Aorta (tissue), 5 donors: Measurements from ENCODE around the gene FANCC. TPM values are rescaled to one million over a fixed set of nuclear protein-coding genes. Genes with fewer than 3 reads are reported as not detected.
A peak's percentile ranks its signal among the peaks of the same experiment; 100 is the strongest.

Source experiments
- ATAC-seq: fragments of 200-7000 bp; cut with Tn5 transposase; one replicate; pipeline ENCODE4 v1.9.1; 2022; ENCODE audit warnings: moderate library complexity; ENCODE audit not compliant: low FRiP score
- DNase-seq, 2 donors: peaks; one replicate each; pipeline ENCODE4 v3.0.0-alpha.2; 2020
- H3K27ac ChIP-seq, 2 donors: one replicate each; pipeline ENCODE4 v1.5.1; 2013; ENCODE audit warnings: low read length in 2 of 2, mild to moderate bottlenecking in 2 of 2, moderate library complexity in 2 of 2, control low read depth in 1 of 2, inconsistent platforms in 1 of 2, low read depth in 1 of 2
- H3K27me3 ChIP-seq, 2 donors: one replicate each; pipeline ENCODE4 v1.6.1; 2013; ENCODE audit warnings: control low read depth in 1 of 2, low read length in 1 of 2, mild to moderate bottlenecking in 1 of 2, moderate library complexity in 1 of 2; ENCODE audit not compliant: insufficient read depth in 2 of 2, control insufficient read depth in 1 of 2
- H3K36me3 ChIP-seq, 2 donors: one replicate each; pipeline ENCODE4 v1.6.1; 2013; ENCODE audit warnings: control low read depth in 1 of 2, low read length in 1 of 2, mild to moderate bottlenecking in 1 of 2; ENCODE audit not compliant: insufficient read depth in 2 of 2, control insufficient read depth in 1 of 2
- H3K4me1 ChIP-seq, 2 donors: one replicate each; pipeline ENCODE4 v1.6.1; 2013; ENCODE audit warnings: low read length in 2 of 2, control low read depth in 1 of 2, mild to moderate bottlenecking in 1 of 2, moderate library complexity in 1 of 2; ENCODE audit not compliant: insufficient read depth in 2 of 2, control insufficient read depth in 1 of 2
- H3K4me3 ChIP-seq, 2 donors: one replicate each; pipeline ENCODE4 v1.5.1; 2013; ENCODE audit warnings: low read length in 2 of 2, control low read depth in 1 of 2, mild to moderate bottlenecking in 1 of 2
- H3K9me3 ChIP-seq: one replicate; pipeline ENCODE4 v1.6.1; 2013; ENCODE audit warnings: mild to moderate bottlenecking, low read length; ENCODE audit not compliant: control insufficient read depth
- WGBS, 2 donors: extraction: QIAGEN DNeasy Blood & Tissue Kit; methylation state at CpG; one replicate each; pipeline ENCODE4 v1.1.7; 2013; 5-methylcytosine and 5-hydroxymethylcytosine counted together
- intact Hi-C, 2 donors: fragments of 100-400 bp; cut with DNase I; formaldehyde crosslinking; loops; one replicate each; pipeline versions ENCODE4 v1.14.2 to v1.15.0; 2022
- polyA plus RNA-seq, 2 donors: library from polyadenylated mRNA; stranded (reverse); fragments of 200-250 nt; gene quantifications; one replicate each; pipeline ENCODE4 v1.2.3, GENCODE V29; 2013
- total RNA-seq, 2 donors: library from RNA; stranded (reverse); fragmentation: NEBNext Ultra II Directional; extraction: Animal tissue kit (Norgen Biotek cat#: 25700); gene quantifications; one replicate each; pipeline ENCODE4 v1.2.1, GENCODE V29; 2021
- donor health status: healthy with polysubstance abuse.
- donor health status: Bipolar disorder and iron deficiency.
- donor health status: DM: no; HTN: no; CAD: no.
- donor health status: DM: no; HTN: no; CAD: no.
- donor health status: DM: yes; HTN: yes; CAD: no.

FANCC gene
- total and polyA plus RNA-seq, 4 donors: 1.5 to 10.9 (median 5.8) TPM

DNA sequence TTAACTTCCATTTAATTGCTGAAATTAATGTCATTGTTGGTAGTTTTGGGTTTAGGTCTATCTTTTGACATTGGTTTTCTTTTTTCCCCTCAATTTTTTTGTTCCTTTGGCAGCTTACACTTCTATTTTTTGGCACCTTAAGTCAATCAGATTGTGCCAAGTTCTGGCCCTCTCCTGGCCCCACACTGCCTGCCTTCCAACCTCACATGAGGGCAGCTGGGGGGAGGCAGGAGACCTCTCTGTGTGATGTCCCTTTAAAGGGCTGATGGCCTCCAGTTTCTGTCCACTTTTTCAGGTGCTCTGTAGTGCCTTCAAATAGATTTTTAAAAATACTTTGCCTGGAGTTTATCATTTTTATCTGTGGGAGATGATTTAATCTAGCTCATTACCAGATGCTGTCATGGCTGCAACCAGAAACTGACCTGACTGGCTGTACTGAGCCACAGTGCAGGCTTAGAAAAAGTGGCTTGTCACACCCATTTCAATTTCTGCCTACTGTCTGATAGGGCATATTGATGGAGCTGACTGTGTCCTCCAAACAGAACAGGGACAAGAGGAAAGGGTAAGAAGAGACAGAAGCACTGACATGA lies 196.6 kb downstream of the FANCC start:
- intact Hi-C loops: loop anchor here in 1 of 2 donors (5.0 kb wide), 1 partner anchor 349 kb away; no protein-coding TSS in a partner anchor
- ATAC-seq: no peak
- Histone ChIP-seq H3K27ac (peak overlapping the region in 1 of 2 donors; percentile 50), H3K9me3 (no peaks in the 10 kb centered on the region), H3K4me3 (no peak overlapping the region), H3K36me3 (no peaks in the 10 kb centered on the region), H3K27me3 (no peaks in the 10 kb centered on the region), H3K4me1 (peaks cover 0 to 6% of the 10 kb centered on the region in 2 donors)
- DNase-seq: no peak

DNA sequence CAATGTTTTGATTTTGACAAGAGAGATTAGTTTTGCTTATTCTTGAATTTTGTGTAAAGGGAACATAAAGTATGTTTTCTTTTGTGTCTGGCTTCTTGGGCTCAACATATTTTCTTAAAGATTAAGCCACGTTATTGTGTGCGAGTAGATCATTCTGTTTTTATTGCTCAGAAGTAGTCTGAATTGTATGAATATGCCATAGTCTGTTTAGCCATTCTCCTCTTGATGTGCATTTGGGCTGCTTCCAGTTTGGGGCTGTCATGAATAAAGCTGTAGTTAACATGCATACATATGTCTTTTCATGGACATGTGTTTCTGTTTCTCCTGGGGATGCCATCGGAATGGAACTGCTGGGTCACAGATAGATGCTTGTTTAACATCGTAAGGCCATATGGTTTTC lies 198.9 kb downstream of the FANCC start:
- ATAC-seq: no peak

DNA sequence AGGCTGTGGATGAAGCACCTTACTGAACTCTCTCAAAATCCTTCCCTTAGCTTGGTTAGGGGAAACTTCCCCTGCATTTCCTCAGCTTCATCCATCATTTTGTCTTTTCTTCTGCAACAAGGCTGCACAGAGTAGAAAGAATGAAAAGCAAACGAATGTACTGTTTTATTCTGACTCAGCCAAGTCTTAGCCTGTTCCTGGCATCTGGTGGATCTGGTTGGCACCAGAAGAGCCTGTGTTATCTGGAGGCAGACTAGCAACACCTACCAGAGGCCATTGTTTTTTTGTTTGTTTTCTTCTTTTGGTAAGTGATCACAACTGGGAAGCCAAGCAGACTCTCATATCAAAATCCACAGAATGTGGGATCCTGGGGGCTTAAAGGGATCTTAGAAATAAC lies 200.7 kb downstream of the FANCC start:
- Histone ChIP-seq H3K4me1 (peaks cover 0 to 8% of the 10 kb centered on the region in 2 donors), H3K9me3 (no peaks in the 10 kb centered on the region), H3K36me3 (peaks cover 0 to 3% of the 10 kb centered on the region in 2 donors), H3K27me3 (no peaks in the 10 kb centered on the region), H3K4me3 (no peak overlapping the region), H3K27ac (peak overlapping the region; percentile 90 to 96)
- WGBS, 2 donors: 0 to 3% methylated on average over 1 of the region's 1 CpG
- peak in 1 of 2 donors; percentile 35 for DNase-seq
- intact Hi-C loops: no loop called here
- ATAC-seq: peak; percentile 45

More for the DNA sequence above, 198.9 kb downstream of the FANCC start:
- 6 to 11% methylated on average over 4 of the region's 4 CpGs for WGBS, 2 donors
- DNase-seq: no peak
- Histone ChIP-seq H3K9me3 (no peaks in the 10 kb centered on the region), H3K27me3 (no peaks in the 10 kb centered on the region), H3K36me3 (peaks cover 0 to 2% of the 10 kb centered on the region in 2 donors), H3K27ac (peak overlapping the region; percentile 79 to 97), H3K4me1 (peaks cover 0 to 8% of the 10 kb centered on the region in 2 donors), H3K4me3 (no peak overlapping the region)
- intact Hi-C loops: no loop called here

DNA sequence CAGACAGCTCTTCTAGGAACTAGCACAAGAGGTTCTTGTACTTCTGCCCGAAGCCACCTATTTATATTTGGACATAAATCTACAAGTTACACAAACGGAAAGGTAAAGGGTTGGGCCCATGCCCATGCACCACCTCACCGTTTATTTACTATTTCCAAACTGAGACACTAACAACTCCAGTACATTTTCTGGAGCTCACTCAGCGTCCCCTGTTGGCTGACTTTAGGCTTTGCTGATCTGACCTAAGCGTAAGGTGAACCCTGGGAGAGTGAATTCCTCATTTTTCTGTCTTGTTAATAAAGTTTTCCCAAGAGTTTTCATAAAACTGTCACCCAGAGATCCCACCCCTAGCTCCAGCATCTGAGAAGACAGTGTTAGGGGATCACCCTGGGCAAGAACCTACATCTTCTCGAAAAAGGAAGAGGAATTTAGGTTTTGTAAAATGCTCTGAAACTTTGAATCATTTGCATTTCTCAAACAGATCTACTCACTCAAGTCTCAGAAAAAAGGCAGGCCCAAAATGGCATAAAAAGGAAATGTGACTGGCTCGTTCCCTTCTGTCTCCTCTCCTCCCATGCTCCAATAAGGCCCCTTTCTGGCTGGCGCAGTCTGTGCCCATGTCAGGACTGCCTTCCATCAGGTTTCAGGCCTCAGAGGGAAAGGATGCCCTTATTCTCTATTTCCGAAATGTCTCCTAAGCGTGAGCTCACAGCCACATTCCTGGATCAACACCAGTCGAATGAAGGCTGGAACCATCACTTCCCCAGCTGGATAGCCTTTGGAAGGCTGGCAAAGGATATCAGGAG lies 201.3 kb downstream of the FANCC start:
- 23% methylated on average over 11 of the region's 11 CpGs for WGBS, 2 donors
- ATAC-seq: peak; percentile 12
- H3K27ac ChIP-seq: peak overlapping the region; percentile 90 to 96

DNA sequence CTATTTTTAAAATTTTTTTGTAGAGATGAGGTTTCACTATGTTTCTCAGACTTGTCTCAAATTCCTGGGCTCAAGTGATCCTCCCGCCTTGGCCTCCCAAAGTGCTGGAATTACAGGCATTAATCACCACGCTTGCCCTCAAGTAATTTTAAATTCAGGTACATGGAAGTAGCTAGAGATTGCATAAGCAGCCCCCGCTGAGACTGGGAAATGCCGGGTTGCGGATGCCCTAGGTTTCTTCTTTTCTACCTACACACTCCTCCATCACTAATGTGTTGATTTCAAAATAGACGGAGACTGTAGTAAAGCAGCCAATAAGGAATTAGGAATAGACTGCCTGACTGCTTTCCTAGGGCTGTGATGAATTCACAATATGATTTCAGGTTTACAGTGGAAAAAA lies 202.4 kb downstream of the FANCC start:
- H3K27me3 ChIP-seq: no peaks in the 10 kb centered on the region
- no peak overlapping the region for H3K4me3 ChIP-seq
- intact Hi-C loops: no loop called here
- peaks cover 0 to 7% of the 10 kb centered on the region in 2 donors for H3K4me1 ChIP-seq
- peaks cover 0 to 9% of the 10 kb centered on the region in 2 donors for H3K36me3 ChIP-seq
- no peaks in the 10 kb centered on the region for H3K9me3 ChIP-seq
- ATAC-seq (no peak), DNase-seq (no peak)
- peak overlapping the region in 1 of 2 donors; percentile 38 for H3K27ac ChIP-seq
- 79 to 81% methylated on average over 6 of the region's 6 CpGs for WGBS, 2 donors

More for the DNA sequence above, 201.3 kb downstream of the FANCC start:
- Histone ChIP-seq H3K4me1 (peaks cover 0 to 7% of the 10 kb centered on the region in 2 donors), H3K27me3 (no peaks in the 10 kb centered on the region), H3K36me3 (peaks cover 0 to 6% of the 10 kb centered on the region in 2 donors), H3K9me3 (no peaks in the 10 kb centered on the region), H3K4me3 (no peak overlapping the region)
- peak in 1 of 2 donors; percentile 59 for DNase-seq
- intact Hi-C loops: no loop called here

DNA sequence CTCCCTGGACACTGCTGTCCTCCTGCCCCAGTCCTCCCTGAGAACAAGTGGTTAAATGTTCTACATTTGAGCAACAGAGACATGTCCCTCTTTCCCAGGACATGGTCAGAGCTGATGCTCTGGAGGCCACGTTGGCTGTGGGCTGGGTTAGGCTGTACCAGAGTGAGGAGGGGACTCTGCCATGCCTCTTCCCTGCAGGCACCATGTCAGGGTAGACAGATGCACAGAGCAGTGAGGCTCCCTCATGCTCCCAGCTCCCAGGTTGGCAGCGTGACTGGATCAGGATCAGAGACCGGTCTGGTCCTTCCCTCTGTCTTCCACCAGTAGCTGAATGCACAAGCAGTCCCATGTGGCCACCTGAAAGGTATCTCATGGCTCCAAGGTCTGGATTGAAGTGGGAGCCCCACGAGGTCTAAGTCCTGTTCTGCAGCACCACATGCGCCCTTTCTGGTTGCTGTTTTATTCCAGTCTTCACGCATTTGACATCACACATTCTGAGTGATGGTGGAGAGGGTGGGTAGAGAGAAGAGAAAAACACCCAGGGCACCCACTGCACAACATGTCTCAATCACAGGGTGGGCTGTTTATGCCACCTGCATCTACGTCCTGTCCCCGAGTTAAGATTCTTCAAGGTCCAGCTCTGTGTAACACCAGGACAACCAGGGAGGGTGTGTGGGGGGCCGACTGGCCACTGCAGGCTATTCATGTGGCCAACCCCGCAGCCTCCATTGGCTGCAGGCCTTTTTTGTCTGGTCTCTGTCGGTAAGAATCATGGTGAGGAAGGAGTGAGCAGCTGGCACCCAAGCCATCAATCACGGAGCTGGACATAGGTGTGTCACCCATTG lies 204.9 kb downstream of the FANCC start:
- peaks cover 0 to 9% of the 10 kb centered on the region in 2 donors for H3K36me3 ChIP-seq
- no peak for ATAC-seq

DNA sequence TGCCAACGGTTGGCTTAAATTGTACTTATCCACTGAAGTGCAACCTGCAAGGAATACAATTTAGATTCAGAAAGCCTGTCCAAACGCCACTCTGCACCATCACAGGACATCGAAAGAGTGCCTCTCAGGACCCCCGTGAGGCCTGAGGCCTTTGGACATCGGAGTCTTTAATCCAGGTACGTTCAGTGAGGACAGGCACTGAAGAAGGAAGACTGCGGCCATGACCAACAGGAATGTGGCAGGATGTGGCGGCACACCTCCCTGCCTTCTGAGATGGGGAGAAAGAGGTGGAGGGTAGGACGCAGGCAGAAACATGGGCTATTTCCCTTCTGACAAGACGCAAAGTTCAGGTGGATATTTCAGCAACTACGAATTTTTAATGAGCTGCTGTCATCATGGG lies 205.8 kb downstream of the FANCC start:
- Histone ChIP-seq H3K36me3 (peaks cover 0 to 9% of the 10 kb centered on the region in 2 donors), H3K9me3 (no peaks in the 10 kb centered on the region), H3K4me1 (peaks cover 0 to 12% of the 10 kb centered on the region in 2 donors), H3K27ac (no peak overlapping the region), H3K4me3 (no peak overlapping the region), H3K27me3 (no peaks in the 10 kb centered on the region)
- peak in 1 of 2 donors; percentile 13 for DNase-seq
- intact Hi-C loops: no loop called here
- no peak for ATAC-seq
- 90 to 91% methylated on average over 11 of the region's 11 CpGs for WGBS, 2 donors

More for the DNA sequence above, 204.9 kb downstream of the FANCC start:
- Histone ChIP-seq H3K4me1 (peaks cover 0 to 12% of the 10 kb centered on the region in 2 donors), H3K27ac (peak overlapping the region in 1 of 2 donors; percentile 22), H3K27me3 (no peaks in the 10 kb centered on the region), H3K9me3 (no peaks in the 10 kb centered on the region), H3K4me3 (no peak overlapping the region)
- intact Hi-C loops: no loop called here
- 87 to 89% methylated on average over 12 of the region's 12 CpGs for WGBS, 2 donors
- peak in 1 of 2 donors; percentile 40 for DNase-seq

DNA sequence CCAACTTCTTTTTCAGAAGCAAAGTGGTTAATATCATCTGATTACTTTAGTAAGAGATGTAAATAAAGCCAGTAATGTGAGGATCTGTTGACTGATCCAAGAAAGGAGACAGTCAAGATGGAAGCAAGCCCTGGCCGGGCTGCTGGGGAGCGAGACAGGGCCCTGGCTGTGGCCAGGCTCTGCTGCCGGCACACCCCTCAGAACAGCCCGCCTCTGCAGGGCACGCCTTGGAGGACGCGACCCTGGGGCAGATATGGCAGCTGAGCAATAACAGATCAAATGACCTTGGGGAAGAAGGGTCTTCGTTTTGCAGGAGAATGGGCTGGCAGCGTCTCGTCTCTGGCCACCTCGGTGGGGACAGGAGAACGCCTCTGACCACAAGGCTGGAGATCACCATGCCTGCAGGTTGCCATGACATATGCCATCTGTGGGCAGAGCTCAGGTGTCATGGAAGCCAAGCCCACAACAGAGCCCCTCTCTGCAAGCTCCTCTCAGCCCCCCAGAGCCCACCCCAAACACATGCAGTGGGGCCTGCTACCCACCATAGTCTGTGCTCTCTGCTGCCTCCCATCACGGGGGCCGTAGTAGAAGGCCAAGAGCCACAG lies 206.5 kb downstream of the FANCC start:
- intact Hi-C loops: no loop called here
- DNase-seq: peak in 1 of 2 donors; percentile 62
- no peaks in the 10 kb centered on the region for H3K27me3 ChIP-seq

More for the DNA sequence above, 206.5 kb downstream of the FANCC start:
- Histone ChIP-seq H3K36me3 (peaks cover 0 to 9% of the 10 kb centered on the region in 2 donors), H3K4me3 (no peak overlapping the region), H3K9me3 (no peaks in the 10 kb centered on the region), H3K27ac (peak overlapping the region in 1 of 2 donors; percentile 22), H3K4me1 (peaks cover 0 to 8% of the 10 kb centered on the region in 2 donors)
- WGBS, 2 donors: 77% methylated on average over 14 of the region's 14 CpGs
- ATAC-seq: no peak
